B cell (primary cell): ENCODE measurements around the gene LBH. TPM values are rescaled to one million over a fixed set of nuclear protein-coding genes. Genes with fewer than 3 reads are reported as not detected.

Experiments
- ATAC-seq: fragments of 200-7000 bp; cut with Tn5 transposase; one replicate; pipeline ENCODE4 v1.10.0; 2021; ENCODE audit warnings: low read depth, mild to moderate bottlenecking, moderate number of reproducible peaks, moderate library complexity
- CTCF ChIA-PET: fragments of 350-600 bp; sonication (Branson Sonifier 250); formaldehyde crosslinking; loops from one replicate; lab custom pipeline; 2021; ENCODE audit warnings: antibody characterized with exemption, inconsistent platforms; lab: Charles Lee
- POLR2A ChIA-PET: fragments of 350-600 bp; sonication (Branson Sonifier 250); formaldehyde crosslinking; loops from one replicate; lab custom pipeline; 2021; ENCODE audit warnings: antibody characterized with exemption; lab: Charles Lee
- DNase-seq: peaks from one replicate; pipeline ENCODE4 v3.0.0; 2013
- H2AFZ ChIP-seq: 2 replicates; pipeline ENCODE4 v1.6.1; 2012; ENCODE audit warnings: mild to moderate bottlenecking, low read depth, low read length; ENCODE audit not compliant: insufficient read depth, poor library complexity, severe bottlenecking
- H3K27ac ChIP-seq, 2 donors: 1 replicate in 1 of 2; 2 replicates in 1 of 2; pipeline ENCODE4 v1.5.1; 2012 to 2013; ENCODE audit warnings: low read length in 2 of 2, mild to moderate bottlenecking in 2 of 2, moderate library complexity in 1 of 2
- H3K27me3 ChIP-seq, 4 experiments: fragments of 200-600 bp in 1 of 4; sonication (generic) in 1 of 4; replicated peaks in 1 of 4; 1 replicate in 2 of 4; 2 replicates in 2 of 4; pipeline versions ENCODE4 v1.6.1 to v1.7.0; 2013 to 2016; ENCODE audit warnings: low read length in 3 of 4, mild to moderate bottlenecking in 2 of 4, mixed read lengths in 1 of 4, moderate library complexity in 1 of 4; ENCODE audit not compliant: insufficient read depth in 4 of 4, control insufficient read depth in 3 of 4; ENCODE audit errors: control extremely low read depth in 1 of 4
- H3K36me3 ChIP-seq, 2 experiments: replicated peaks in 1 of 2; 1 replicate in 1 of 2; 2 replicates in 1 of 2; pipeline versions ENCODE4 v1.6.1 to v1.7.1; 2013; ENCODE audit warnings: low read length in 1 of 2; ENCODE audit not compliant: insufficient read depth in 2 of 2, control insufficient read depth in 1 of 2; ENCODE audit errors: control extremely low read depth in 1 of 2, extremely low read depth in 1 of 2
- H3K4me1 ChIP-seq, 2 donors: fragments of 200-600 bp in 1 of 2; sonication (generic) in 1 of 2; 1 replicate in 1 of 2; 2 replicates in 1 of 2; pipeline versions ENCODE4 v1.5.1 to v1.6.1; 2013 to 2017; ENCODE audit warnings: low read length in 2 of 2; ENCODE audit not compliant: control insufficient read depth in 2 of 2, insufficient read depth in 2 of 2
- H3K4me2 ChIP-seq: replicated peaks from 2 replicates; pipeline ENCODE3; 2012; ENCODE audit warnings: mild to moderate bottlenecking, low read depth, low read length; ENCODE audit not compliant: poor library complexity, severe bottlenecking
- H3K4me3 ChIP-seq, 5 experiments: fragments of 200-600 bp in 1 of 5; sonication (generic) in 1 of 5; 1 replicate in 3 of 5; 2 replicates in 2 of 5; pipeline versions ENCODE4 v1.5.1 to v1.7.0; 2011 to 2016; ENCODE audit warnings: low read length in 4 of 5, mild to moderate bottlenecking in 4 of 5, low read depth in 2 of 5, control low read depth in 1 of 5, moderate library complexity in 1 of 5; ENCODE audit not compliant: insufficient read depth in 1 of 5; ENCODE audit errors: control extremely low read depth in 1 of 5, extremely low read depth in 1 of 5
- H3K79me2 ChIP-seq: fragments of 200-600 bp; sonication (generic); one replicate; pipeline ENCODE4 v1.6.0; 2016; ENCODE audit warnings: low read length; ENCODE audit not compliant: control insufficient read depth, insufficient read depth
- H3K9ac ChIP-seq: fragments of 200-600 bp; sonication (generic); 2 replicates; pipeline ENCODE4 v1.6.1; 2017; ENCODE audit warnings: mild to moderate bottlenecking, low read length, moderate library complexity
- H3K9me3 ChIP-seq, 3 donors: one replicate each; pipeline versions ENCODE4 v1.6.1 to v1.7.1; 2013; ENCODE audit warnings: low read length in 2 of 3; ENCODE audit not compliant: control insufficient read depth in 2 of 3, insufficient read depth in 1 of 3; ENCODE audit errors: control extremely low read depth in 1 of 3
- H4K20me1 ChIP-seq: 2 replicates; pipeline ENCODE4 v1.6.0; 2012; ENCODE audit warnings: mild to moderate bottlenecking, low read length; ENCODE audit not compliant: insufficient read depth, control insufficient read depth, poor library complexity, severe bottlenecking
- H3K27ac Mint-ChIP-seq: one replicate; pipeline ENCODE4 v1.8.0; 2021; ENCODE audit warnings: mixed read lengths
- H3K27me3 Mint-ChIP-seq: one replicate; pipeline ENCODE4 v1.8.0; 2021; ENCODE audit warnings: mixed read lengths
- H3K4me1 Mint-ChIP-seq: one replicate; pipeline ENCODE4 v1.8.0; 2021; ENCODE audit warnings: mixed read lengths
- H3K4me3 Mint-ChIP-seq: one replicate; pipeline ENCODE4 v1.8.0; 2021; ENCODE audit warnings: mixed read lengths
- H3K9me3 Mint-ChIP-seq: one replicate; pipeline ENCODE4 v1.8.0; 2022; ENCODE audit warnings: mixed read lengths; ENCODE audit not compliant: insufficient read depth
- EZH2 ChIP-seq: IDR thresholded peaks from 2 replicates; pipeline ENCODE4 v1.6.1; 2012; ENCODE audit warnings: borderline replicate concordance, low read depth, mild to moderate bottlenecking, moderate library complexity, low read length; ENCODE audit not compliant: insufficient read depth, poor library complexity, severe bottlenecking
- WGBS: methylation state at CpG from one replicate; pipeline ENCODE4 v1.1.5; 2013; ENCODE audit warnings: missing lambda C conversion rate; ENCODE audit not compliant: insufficient coverage; 5-methylcytosine and 5-hydroxymethylcytosine counted together
- intact Hi-C: fragments of 100-400 bp; cut with micrococcal nuclease; formaldehyde crosslinking; loops from one replicate; pipeline ENCODE4 v1.10.0; 2022
- polyA plus RNA-seq: library from polyadenylated mRNA; depleted of rRNA; stranded (reverse); fragments of >200 nt; gene quantifications from 2 replicates; pipeline ENCODE4 v1.2.3, GENCODE V29; 2012
- total RNA-seq, 2 donors: library from RNA; stranded (reverse); fragments of 120-200 nt in 1 of 2; gene quantifications; 1 replicate in 1 of 2; 2 replicates in 1 of 2; pipeline versions ENCODE4 v1.2.3 to v1.2.4, GENCODE V29; 2013 to 2022
- TF ChIP-seq, protein P1 (sequence below): fragments of 200-600 bp; IDR thresholded peaks from one replicate; pipeline ENCODE4 v1.8.0; 2022; ENCODE audit warnings: antibody characterized with exemption, mild to moderate bottlenecking

LBH gene
- total and polyA plus RNA-seq, 2 donors (not counting 1 experiment from before 2014, with no cell fraction given): 158 to 201 TPM

DNA sequence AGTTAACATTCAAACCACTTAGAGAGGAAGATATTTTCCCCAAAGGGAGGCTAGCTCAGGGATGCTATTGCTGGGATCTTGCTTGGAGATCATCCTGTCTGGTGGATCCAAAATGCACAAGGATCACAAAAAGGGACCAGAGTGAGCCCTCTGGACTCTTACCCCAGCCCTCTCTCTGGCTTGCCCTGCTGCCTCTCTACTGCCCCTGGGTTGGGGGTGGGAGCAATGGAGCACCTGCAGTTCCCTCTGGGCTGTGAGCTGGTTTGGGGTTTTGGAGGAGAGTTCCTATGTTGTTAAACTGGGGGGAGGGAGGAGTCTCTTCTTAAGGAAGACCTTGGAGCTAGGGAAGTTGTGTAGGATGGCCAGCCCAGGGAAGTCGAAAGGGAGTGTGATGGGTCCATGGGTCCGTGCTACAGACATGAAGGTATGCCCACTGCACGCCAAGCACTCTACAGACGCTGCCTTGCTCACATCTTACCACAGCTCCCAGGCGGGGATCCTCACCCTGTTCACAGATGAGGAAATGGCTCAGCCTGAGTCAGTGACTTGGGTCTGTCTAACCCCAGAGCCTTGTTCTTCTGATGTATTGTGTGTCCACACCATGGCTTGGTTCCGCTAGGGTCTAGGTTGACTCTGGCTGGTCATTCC is 3.8 kb downstream of the LBH start:
- H3K79me2 ChIP-seq: peaks cover 98% of the 10 kb centered on the region
- H4K20me1 ChIP-seq: peaks cover 80% of the 10 kb centered on the region
- TF ChIP-seq, protein P1, sequence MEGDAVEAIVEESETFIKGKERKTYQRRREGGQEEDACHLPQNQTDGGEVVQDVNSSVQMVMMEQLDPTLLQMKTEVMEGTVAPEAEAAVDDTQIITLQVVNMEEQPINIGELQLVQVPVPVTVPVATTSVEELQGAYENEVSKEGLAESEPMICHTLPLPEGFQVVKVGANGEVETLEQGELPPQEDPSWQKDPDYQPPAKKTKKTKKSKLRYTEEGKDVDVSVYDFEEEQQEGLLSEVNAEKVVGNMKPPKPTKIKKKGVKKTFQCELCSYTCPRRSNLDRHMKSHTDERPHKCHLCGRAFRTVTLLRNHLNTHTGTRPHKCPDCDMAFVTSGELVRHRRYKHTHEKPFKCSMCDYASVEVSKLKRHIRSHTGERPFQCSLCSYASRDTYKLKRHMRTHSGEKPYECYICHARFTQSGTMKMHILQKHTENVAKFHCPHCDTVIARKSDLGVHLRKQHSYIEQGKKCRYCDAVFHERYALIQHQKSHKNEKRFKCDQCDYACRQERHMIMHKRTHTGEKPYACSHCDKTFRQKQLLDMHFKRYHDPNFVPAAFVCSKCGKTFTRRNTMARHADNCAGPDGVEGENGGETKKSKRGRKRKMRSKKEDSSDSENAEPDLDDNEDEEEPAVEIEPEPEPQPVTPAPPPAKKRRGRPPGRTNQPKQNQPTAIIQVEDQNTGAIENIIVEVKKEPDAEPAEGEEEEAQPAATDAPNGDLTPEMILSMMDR: no peak
- no peak for TF ChIP-seq EZH2
- ChIA-PET CTCF (interaction anchor here (0.7 to 13.1 kb wide), 11 partner anchors 9 to 473 kb away, joined by 3 to 148 read pairs (median 6); no protein-coding TSS in a partner anchor), POLR2A (interaction anchor here (0.8 kb wide), 1 partner anchor 31 kb away, joined by 3 read pairs; no protein-coding TSS in a partner anchor)
- Mint-ChIP-seq H3K4me3 (peak overlapping the region; percentile 80), H3K27ac (peak overlapping the region; percentile 98), H3K4me1 (peaks cover 76% of the 10 kb centered on the region), H3K27me3 (no peaks in the 10 kb centered on the region), H3K9me3 (no peaks in the 10 kb centered on the region)
- H3K9ac ChIP-seq: peak overlapping the region; percentile 96
- no peaks in the 10 kb centered on the region for H3K27me3 ChIP-seq
- peak overlapping the region; percentile 98 for H3K4me2 ChIP-seq
- H3K4me1 ChIP-seq: peaks cover 69 to 75% of the 10 kb centered on the region in 2 donors
- H3K27ac ChIP-seq: peak overlapping the region; percentile 43 to 94
- peaks cover 5 to 62% of the 10 kb centered on the region in 2 experiments for H3K36me3 ChIP-seq
- H3K9me3 ChIP-seq: peaks cover 0 to 3% (median 0%) of the 10 kb centered on the region in 3 donors
- no peak for DNase-seq
- 40% methylated on average over 1 of the region's 6 CpGs for WGBS
- ATAC-seq: no peak
- no peak overlapping the region for H2AFZ ChIP-seq
- peak overlapping the region in 4 of 5 experiments; percentile 84 to 94 (median 94) for H3K4me3 ChIP-seq
- intact Hi-C loops: no loop called here
